Measurements from ENCODE around the gene ARHGAP1.

Gene ARHGAP1

DNA sequence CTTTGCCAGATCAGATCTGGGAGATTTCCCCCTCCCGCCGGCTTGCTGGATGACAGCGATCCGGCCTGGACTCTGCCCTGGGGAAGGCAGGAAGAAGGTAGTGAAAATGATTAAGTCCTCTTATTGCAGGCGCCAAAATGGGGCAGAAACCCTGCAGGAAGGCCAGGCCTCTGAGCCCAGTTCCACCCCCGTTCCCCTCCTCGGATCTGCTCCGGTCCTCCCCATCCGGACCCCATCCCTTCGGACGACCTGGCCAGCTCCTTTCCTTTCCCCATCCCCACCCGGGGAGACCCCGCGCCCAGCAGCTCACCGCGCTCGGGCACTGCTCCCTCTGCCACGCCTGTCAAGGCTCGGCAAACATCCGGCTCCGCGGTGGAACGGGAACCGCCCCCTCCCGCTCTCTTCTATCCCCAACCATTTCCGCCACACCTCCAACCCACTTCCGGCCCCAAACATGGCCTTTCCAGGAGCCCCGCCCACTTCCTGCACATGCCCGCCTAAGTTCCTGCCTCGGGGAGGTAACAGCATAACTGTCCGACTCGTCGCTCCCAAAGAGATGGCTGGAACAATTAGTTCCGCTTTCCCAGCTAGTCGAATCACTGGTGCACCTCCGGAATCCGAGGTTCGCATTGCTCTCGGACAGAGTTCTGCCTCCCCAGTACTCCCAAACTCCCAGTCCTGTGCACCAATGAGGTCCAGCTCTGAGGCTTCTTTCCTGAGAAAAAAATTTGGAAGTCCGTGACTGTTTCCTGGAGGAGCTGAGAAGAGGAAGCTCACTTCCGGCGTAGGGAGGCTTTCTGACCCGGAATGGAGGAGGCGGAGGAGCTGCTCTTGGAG lies at the start of gene ARHGAP1, which contains the start of gene ZNF408:
ARHGAP1 (minus strand) TSS at position 379 of the 837 bp plus-strand sequence. CDS start 4,512 bp downstream, outside the sequence.
ZNF408 (plus strand) TSS at position 791 of the 837 bp plus-strand sequence; CDS start at position 808, 17 bp downstream.
- DNase-seq (ENCODE audit: low read depth) = peak; percentile 98

DNA sequence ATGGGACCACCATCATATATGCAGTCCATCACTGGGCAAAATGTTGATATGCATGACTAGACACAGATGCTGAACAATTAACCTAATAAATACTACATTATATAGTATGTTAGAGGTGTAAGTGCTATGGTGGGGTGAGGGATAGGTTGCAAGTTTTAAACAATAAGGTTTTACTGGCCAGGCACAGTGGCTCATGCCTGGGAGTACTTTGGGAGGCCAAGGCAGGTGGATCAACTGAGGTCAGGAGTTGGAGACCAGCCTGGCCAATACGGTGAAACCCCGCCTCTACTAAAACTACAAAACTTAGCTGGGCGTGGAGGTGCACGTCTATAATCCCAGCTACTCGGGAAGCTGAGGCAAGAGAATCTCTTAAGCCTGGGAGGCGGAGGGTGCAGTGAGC lies 46.7 kb upstream of the ARHGAP1 start:
- no peak for DNase-seq (ENCODE audit: low read depth)

DNA sequence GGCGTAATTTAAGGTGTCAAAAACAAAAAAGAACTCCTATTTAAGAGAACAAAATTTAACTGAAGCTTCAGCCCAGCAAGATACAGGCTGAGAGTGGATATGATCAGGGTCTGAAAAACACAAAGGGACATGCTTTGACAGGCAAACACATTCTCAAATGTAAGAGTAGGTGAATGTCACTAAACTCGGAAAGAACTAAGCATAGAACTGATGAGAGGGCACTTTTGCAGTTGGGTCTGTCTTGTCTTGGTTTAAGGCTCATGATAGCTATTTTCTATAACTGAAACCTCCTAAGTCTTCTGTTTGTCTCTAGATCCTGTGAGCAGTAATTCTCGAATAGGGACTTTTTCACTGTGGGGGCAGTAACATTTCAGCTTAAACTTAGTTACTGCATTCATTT lies 45.6 kb upstream of the ARHGAP1 start:
- no peak for DNase-seq (ENCODE audit: low read depth)

DNA sequence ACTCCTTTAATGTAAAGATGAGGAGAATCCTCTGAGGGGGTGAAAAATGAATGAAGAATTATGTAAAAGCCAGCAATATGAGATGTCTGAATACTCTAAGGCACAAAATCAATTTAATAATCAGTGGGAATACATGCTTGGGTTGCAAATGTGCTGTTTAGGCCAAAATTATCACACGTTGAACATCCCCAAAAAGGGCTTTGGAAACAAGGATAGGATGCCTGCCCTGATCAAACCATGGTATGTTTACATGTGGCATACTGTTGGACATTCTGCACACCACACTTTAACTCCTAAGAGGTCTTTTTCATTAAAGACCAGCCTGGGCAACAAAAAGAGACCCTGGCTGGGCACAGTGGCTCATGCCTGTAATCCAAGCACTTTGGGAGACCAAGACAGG lies 44.9 kb upstream of the ARHGAP1 start:
- DNase-seq (ENCODE audit: low read depth) = no peak

DNA sequence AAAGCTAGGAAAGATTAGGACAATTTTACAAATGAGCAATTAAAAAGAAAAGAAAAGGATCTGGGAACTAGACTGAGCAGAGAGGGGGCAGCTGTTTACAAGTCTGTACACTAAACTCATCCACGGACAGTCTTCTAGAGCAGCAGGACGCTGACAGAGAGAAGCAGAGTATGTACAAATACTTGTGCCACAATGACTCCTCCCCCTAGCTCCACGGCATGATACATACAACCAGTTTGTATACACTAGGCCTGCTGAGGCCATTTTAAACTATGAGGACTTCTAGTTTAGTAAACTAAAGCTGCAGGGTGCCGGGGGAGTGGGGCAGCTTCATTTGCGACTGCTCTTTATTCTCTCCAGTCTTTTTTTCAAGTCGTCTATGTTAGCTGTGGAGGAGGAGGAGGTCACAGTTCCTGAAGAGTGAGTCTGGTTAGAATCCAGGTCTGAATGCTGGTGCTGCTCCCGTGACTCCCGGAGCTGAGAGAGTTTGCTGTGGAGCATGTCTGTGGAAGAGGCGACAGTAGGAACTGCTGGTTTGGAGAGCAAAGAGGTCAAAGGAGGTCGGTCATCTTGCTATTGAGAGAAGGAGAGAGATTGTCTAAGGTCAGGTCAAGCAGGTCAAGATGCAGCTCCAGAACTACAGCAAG lies 43.4 kb upstream of the ARHGAP1 start:
- no peak for DNase-seq (ENCODE audit: low read depth)

DNA sequence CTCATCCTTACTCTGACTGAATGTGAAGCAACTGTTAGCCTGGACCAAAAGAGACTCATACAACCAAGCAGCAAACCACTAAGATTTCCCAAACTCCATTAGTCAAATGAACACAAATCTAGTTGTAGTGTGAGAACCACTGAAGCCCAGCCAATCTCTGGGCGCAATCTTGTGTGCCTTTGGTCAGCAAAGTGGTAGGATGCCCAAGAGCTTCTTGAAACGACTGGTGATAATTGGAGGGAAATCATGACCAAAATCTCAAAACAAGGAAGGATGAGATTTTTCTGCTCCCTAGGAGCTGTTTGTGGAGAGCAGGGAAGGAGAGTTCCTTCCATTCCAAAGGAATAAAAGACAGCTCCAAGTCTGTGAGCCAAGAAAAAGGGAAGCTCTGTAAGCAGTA lies 42.6 kb upstream of the ARHGAP1 start:
- DNase-seq (ENCODE audit: low read depth) = no peak

DNA sequence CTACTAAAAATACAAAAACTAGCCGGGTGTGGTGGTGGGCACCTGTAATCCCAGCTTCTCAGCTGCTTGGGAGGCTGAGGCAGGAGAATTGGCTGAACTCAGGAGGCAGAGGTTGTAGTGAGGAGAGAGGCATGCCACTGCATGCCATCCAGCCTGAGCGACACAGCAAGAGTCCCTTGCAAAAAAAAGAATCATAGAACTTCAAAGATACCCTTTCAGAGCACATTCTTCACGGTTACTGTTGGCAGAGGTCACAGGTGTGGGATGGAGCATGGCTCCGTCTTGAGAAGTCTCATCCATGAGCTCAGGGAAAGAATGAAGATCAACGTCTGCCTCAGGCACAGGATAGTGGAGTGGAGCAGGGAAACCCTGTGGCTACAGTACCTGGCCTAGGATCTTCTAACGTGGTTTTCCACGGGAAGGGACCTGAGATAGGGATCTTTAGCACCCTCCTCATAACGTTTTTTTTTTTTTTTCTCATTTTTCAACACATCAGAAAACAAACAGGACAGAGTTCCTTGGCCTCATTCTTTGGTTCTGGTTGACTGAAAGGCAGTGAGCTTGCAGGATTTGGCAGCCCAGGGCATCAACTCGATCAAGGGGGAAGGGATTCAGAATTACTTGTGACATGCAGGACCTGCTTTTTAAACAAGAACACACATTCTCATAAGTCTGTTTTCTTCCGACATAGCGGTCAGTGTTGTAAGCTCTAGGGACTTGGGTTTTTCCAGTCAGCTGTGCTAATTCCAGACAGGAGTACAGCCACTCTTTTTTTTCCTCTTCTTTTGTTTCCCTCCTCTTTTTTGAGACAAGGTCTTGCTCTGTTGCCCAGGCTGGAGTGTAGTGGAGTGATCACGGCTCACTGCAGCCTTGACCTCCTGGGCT lies 41.4 kb upstream of the ARHGAP1 start:
- DNase-seq (ENCODE audit: low read depth) = no peak

DNA sequence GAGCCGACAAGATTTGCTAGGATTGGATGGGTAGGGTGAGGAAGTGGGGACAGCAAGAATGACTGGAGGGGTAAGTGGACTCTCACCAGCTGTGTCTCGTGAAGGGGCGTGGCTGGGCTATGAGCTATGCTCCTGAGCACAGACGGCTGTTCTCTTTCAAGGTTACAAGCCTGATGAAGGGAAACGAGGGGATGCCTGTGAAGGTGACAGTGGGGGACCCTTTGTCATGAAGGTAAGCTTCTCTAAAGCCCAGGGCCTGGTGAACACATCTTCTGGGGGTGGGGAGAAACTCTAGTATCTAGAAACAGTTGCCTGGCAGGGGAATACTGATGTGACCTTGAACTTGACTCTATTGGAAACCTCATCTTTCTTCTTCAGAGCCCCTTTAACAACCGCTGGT lies 38.5 kb upstream of the ARHGAP1 start:
- no peak for DNase-seq (ENCODE audit: low read depth)

DNA sequence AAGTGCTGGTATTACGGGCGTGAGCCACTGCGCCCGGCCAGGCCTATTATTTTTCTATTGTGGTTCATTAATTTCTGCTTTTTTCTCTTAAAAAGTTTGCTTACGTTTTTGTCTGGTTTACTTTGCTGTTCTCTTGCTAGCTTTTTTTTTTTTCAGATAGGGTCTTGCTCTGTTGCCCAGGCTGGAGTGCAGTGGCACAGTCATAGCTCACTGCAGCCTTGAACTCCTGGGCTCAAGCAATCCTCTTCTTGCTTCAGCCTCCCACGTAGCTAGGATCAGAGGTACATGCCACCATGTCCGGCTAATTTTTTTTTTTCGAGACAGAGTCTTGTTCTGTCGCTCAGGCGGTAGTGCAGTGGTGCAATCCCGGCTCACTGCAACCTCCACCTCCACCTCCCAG lies 37.3 kb upstream of the ARHGAP1 start:
- no peak for DNase-seq (ENCODE audit: low read depth)

DNA sequence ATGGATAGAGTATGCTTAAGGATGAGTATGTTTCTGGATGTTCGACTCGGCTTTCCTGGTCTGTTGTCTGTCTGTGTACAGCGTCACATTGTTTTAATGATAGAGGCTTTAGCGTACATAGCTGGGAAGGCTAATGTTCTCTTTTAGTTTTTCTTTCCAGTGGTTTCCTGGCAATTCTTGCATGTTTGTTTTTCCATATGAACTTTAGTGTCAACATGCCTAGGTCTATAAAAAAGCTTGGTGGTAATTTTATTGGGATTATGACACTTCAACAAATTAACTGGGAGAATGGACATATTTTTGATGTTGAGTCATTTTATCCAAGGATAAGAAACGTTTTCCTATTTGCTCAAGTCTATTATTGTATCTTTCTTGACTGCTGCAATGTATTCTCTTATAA lies 36.2 kb upstream of the ARHGAP1 start:
- DNase-seq (ENCODE audit: low read depth) = no peak

DNA sequence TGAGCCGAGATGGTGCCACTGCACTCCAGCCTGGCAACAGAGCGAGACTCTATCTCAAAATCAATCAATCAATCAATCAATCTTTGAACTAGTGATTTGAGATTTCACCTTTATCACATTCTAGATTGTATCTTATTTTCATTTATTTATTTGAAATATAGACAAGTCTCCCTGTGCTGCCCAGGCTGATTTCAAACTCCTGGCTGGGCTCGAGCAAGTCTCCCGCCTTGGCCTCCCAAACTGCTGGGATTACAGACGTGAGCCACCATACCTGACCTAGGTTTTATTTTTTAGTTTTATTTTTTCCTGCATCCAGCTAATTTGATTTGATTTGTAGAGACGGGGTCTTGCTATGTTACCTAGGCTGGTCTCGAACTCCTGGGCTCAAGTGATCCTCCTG lies 35.7 kb upstream of the ARHGAP1 start:
- no peak for DNase-seq (ENCODE audit: low read depth)

DNA sequence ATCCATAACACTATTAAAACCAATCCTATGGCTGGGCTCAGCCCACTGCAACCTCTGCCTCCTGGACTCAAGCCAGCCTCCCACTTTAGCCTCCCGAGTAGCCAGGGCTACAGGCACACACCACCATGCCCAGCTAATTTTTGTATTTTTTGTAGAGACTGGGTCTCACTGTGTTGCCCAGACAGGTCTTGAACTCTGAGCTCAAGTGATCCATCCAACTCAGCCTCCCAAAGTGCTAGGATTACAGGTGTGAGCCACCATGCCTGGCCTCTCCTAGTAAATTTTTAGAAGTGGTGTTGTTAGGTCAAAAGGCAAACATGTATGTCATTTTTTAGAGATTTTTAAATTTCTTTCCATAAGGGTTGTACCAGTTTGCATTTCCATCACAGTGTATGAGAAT lies 32.8 kb upstream of the ARHGAP1 start:
- no peak for DNase-seq (ENCODE audit: low read depth)

DNA sequence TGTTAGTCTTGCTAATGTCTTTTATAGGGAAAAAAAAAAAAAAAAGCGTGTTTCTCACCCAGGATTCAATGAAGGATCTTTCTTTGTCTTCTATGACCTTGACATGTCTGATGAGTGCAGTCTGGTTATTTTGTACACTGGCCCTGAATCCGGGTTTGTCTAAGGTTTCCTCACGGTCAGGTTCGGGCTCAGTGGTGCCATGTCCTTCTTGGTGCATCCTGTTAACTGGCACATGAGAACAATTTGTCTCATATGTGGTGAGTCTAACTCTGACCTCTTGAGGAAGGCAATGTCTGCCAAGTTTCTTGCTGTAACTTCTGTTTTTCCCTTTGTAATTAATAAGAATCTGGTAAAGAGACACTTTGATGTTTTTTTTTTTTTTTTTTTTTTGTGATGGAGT lies 31.1 kb upstream of the ARHGAP1 start:
- DNase-seq (ENCODE audit: low read depth) = no peak

DNA sequence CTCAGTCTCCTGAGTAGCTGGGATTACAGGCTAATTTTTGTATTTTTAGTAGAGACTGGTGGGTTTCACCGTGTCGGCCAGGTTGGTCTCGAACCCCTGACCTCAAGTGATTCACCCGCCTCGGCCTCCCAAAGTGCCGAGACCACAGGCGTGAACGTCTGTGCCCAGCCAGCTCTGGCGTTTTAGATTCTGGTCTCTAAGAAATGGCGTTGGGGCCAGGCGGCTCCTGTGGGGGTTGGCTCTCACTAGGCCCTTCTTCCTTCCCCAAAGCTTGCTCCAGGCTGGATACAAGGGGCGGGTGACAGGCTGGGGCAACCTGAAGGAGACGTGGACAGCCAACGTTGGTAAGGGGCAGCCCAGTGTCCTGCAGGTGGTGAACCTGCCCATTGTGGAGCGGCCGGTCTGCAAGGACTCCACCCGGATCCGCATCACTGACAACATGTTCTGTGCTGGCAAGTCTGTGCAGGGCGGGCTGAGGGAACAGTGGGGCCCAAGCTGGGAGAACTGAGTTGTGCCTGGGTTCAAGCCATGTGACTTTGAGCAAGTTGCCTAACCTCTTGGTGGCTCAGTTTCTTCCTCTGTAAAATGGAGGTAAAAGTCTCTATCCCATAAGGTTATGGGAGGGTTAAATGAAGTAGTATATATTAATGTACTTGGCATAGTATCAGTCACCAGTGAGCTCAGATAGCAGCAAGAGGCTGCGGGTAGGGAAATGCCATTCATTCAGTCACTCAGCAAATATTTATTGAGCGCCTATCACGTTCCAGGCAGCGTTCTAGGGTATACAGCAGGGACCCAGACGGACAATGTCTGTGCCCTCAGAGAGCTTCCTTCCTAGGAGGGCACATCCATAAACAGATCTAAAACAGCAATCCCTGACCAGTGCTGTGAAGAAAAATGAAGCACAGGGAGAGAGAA lies 28.9 kb upstream of the ARHGAP1 start:
- no peak for DNase-seq (ENCODE audit: low read depth)

DNA sequence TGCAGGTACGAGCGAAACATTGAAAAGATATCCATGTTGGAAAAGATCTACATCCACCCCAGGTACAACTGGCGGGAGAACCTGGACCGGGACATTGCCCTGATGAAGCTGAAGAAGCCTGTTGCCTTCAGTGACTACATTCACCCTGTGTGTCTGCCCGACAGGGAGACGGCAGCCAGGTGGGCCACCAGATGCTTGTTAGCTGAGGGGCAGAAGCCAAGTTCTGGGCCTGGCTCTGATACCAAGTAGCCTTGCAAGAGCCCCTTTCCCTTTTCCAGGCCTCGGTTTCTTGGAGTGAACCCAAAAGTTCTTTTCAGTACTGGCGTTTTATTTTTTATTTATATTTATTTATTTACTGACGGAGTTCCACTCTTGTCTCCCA lies 28.2 kb upstream of the ARHGAP1 start:
- DNase-seq (ENCODE audit: low read depth) = no peak

DNA sequence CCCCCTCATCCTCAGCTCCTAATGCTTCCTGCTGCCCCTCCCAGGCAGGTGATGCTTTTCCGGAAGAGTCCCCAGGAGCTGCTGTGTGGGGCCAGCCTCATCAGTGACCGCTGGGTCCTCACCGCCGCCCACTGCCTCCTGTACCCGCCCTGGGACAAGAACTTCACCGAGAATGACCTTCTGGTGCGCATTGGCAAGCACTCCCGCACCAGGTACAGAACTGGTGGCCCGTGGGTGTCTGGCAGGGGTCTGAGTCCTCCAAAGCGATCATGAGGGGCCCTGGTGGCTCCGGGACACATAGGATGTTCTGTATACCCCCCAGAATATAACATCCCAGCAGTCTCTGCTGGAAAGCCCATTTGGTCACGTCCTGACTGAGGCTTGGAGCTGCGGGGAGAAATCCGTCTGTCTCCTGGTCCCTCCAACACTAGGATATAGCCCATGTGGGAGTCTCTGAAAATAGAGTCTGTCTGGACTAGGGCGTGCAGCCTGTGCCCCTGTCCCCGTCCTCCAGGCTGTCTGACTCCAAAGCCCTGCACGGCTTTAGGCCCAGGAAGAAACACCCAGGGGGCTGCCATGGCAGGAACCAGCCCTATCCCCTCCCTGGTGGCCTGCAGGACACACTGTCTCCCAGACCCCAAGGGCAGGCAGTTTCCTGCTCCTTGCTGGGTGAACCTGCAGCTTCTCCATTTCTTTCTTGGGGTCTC lies 27.7 kb upstream of the ARHGAP1 start:
- no peak for DNase-seq (ENCODE audit: low read depth)

DNA sequence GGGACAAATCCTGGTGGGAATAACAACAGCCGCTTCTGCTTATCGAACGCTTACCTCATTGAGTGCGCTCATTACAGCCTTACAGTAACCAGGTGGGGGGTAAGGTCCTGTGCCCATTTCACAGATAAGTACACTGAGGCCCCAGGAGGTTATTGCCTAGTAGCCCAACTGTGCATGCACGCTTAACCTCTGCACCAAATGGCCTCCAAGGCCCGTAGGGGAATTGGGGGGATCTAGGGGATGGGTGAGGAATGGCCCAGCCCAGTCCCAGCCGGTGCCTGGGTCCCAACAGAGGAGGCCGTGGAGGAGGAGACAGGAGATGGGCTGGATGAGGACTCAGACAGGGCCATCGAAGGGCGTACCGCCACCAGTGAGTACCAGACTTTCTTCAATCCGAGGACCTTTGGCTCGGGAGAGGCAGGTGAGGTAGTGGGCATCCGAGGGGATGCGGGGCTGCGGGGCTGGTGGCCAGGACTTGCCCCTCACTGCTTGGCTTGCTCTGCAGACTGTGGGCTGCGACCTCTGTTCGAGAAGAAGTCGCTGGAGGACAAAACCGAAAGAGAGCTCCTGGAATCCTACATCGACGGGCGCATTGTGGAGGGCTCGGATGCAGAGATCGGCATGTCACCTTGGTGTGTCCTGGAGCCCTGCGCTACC lies 25.9 kb upstream of the ARHGAP1 start:
- no peak for DNase-seq (ENCODE audit: low read depth)

DNA sequence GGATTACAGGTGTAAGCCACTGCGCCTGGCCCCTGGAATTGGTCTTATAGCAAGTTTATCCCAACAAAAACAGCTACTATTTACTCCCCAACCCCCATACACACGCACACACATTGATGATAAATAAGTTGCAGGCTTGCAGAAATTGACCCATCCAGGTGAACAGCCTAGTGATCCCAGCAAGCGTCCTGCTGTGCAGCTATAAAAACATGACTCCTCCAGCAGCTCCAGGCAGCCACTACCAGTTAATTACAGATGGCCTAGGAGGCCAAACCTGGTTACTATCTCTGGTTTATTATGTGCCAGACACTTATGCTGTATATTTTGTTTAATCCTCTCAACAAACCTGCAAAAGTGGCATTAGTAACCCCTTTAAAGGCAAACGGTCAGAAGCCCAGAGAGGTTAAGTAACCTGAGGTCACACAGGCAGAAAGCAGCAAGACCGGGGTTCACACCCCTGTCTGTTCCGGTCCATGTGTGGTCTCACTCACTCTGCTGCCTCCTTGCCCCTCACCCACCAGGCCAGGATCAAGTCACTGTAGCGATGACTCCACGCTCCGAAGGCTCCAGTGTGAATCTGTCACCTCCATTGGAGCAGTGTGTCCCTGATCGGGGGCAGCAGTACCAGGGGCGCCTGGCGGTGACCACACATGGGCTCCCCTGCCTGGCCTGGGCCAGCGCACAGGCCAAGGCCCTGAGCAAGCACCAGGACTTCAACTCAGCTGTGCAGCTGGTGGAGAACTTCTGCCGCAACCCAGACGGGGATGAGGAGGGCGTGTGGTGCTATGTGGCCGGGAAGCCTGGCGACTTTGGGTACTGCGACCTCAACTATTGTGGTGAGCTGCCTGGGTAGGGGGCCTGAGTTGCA lies 25.2 kb upstream of the ARHGAP1 start:
- DNase-seq (ENCODE audit: low read depth) = no peak

DNA sequence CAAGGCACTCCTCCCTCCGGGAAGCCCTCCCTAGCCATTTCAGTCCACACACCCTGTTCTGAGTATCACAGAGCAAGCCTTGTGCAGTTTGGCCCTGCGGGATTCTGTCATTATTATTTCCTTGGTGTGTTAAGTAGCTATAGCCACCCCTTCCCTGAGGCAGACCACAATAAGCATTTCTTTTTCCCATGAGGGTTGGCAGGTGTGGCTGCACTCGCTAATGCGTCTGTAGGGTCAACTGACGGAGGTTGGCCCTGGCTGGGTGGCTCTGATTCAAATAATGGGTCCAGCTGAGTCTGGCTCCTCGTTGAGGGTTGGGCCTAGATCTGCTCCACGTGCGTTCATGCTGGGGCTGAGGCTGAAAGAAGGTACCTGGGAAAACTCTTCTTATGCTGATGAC lies 23.7 kb upstream of the ARHGAP1 start:
- no peak for DNase-seq (ENCODE audit: low read depth)

DNA sequence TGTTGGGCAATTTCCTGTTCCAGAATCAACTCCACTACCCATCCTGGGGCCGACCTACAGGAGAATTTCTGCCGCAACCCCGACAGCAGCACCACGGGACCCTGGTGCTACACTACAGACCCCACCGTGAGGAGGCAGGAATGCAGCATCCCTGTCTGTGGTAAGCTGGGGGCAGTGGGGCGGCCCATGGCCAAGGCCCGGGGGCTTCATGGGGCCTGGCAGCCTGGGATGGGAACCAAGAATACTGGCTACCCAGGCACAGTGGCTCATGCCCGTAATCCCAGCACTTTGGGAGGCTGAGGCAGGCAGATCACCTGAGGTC lies 22.9 kb upstream of the ARHGAP1 start:
- no peak for DNase-seq (ENCODE audit: low read depth)

Data from stimulated activated CD8-positive, alpha-beta memory T cell treated with anti-CD3 and anti-CD28 coated beads, Interleukin-4, amount 100 ng/mL, for 24 hours (primary cell).